Liver (tissue), 3 donors: ENCODE results near the gene PHF12.

Source experiments
- CTCF ChIP-seq: fragments of 150-350 bp; IDR thresholded peaks from 2 replicates; pipeline ENCODE4 v1.5.1; 2017; ENCODE audit warnings: improper control_type of control experiment, low read depth, low read length; ENCODE audit not compliant: missing input control
- RAD21 ChIP-seq, 2 donors: IDR thresholded peaks; 2 replicates each; pipeline ENCODE4 v1.6.1; 2016; ENCODE audit warnings: antibody characterized with exemption in 2 of 2, mild to moderate bottlenecking in 2 of 2
- donor health status: healthy.
- donor health status: healthy.

- TF ChIP-seq CTCF: no peak
- TF ChIP-seq RAD21 (IDR thresholded peaks at IDR 0.05): no peak
Observed at GRCh38 chr17:28969706-28970393, 18.5 kb upstream of the PHF12 start.
